GM12891 (cell line): Measurements from ENCODE around the gene CYTH4.

Experiments
- POLR2AphosphoS5 ChIP-seq: IDR thresholded peaks from 2 replicates; pipeline ENCODE4 v1.6.1; 2011; ENCODE audit warnings: low read depth, low read length, control low read depth
- TAF1 ChIP-seq: IDR thresholded peaks from 2 replicates; pipeline ENCODE4 v1.6.1; 2011; ENCODE audit warnings: low read depth, low read length, control low read depth

DNA sequence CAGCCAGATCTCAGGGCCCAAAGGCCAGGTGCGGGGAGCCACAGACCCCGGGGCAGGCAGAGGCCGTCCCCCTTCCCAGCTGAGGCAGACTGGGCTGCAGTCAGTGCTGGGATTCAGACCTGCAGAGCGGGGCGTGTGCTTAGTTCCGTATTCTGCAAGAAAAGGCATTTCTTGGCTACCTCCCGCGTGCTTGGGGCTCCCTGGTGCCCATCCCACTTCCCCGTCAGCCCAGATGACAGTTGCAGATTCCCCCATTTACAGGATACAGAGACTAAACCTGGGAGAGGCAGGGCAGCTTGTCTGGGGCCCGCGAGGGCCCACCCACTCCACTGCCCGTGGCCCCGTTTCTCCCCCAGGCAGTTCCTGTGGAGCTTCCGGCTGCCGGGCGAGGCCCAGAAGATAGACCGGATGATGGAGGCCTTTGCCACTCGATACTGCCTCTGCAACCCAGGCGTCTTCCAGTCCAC lies 18.3 kb downstream of the CYTH4 start:
- TF ChIP-seq TAF1 (no peak), POLR2AphosphoS5 (no peak)
